ENCODE data around the gene CYSRT1.
A peak's percentile ranks its signal among the peaks of the same experiment; 100 is the strongest.

Gene CYSRT1, protein sequence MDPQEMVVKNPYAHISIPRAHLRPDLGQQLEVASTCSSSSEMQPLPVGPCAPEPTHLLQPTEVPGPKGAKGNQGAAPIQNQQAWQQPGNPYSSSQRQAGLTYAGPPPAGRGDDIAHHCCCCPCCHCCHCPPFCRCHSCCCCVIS

GRCh38 chr9:137224830-137225694 lies at the start of gene CYSRT1:
Gene CYSRT1 (plus strand): TSS chr9:137225174. CDS start chr9:137225622, 448 bp downstream.
- DNase-seq: no peak

DNA sequence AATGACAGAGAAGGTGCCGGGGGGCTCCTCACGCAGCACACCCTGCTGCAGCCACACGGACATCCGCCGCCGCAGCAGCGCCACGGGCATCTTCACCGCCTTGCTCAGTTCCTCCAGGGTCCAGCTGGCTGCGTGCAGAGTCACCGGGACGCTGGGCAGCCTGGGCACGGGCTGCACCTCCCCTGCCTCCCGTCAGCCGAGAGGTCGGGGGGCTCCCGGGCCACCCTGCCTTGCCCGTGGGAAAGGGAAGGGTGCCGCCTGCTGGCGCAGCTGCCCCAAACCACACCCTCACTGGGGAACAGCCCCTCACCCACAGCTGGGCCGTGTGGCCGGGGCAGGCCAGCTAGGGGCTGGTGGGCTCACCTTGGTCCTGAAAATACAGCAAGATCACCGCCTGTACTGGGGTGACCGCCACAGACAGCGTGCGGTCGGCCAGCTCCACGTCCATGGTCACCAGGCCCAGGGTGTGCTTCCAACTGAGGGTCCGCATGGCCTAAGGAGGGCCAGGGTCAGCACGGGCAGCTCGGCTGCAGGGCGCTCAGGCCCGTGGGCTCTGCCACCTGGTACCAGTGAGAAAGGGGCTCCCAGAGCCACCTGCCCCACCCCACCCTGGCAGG lies 49.5 kb upstream of the CYSRT1 start:
- no peak for DNase-seq

DNA sequence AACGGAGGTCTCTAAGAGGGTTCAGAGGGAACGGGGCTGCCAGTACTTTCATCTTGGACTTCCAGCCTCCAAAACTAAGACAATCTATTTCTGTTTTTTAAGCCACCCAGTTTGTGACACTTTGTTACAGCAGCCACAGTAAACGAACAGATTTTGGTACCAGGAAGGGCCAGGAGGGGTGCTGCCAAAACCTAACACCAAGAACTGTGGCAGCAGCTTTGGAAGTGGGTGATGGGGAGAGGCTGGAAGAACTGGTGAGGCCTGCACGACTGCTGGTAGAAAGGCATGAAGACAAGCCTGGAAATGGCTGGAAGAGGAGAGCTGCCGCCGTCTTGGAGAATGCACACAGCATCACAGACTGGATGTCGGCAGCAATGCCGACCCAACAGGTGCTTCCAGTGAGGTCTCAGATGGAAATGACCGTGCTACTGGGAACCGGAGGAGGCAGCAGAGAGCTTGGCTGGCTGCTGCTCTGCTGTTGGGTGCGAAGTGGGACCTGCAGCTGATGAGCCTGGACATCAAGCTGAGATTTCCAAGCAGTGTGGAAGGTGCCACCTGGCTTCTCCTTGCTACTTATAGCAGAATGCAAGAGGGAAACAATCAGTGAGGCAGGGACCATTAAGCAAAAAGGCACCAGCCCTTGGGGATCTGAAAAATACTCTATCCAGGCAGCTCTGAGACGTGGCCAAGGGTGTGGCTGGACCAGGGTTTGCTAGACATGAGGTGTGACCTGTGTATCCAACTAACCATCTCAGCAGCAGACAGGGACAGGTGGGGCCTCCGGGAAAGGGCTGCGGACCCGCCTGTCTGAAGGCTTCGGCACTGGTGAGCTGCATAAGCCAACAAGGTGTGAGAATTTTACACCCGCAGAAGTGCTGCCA lies 48.4 kb upstream of the CYSRT1 start:
- peak; percentile 23 for DNase-seq

DNA sequence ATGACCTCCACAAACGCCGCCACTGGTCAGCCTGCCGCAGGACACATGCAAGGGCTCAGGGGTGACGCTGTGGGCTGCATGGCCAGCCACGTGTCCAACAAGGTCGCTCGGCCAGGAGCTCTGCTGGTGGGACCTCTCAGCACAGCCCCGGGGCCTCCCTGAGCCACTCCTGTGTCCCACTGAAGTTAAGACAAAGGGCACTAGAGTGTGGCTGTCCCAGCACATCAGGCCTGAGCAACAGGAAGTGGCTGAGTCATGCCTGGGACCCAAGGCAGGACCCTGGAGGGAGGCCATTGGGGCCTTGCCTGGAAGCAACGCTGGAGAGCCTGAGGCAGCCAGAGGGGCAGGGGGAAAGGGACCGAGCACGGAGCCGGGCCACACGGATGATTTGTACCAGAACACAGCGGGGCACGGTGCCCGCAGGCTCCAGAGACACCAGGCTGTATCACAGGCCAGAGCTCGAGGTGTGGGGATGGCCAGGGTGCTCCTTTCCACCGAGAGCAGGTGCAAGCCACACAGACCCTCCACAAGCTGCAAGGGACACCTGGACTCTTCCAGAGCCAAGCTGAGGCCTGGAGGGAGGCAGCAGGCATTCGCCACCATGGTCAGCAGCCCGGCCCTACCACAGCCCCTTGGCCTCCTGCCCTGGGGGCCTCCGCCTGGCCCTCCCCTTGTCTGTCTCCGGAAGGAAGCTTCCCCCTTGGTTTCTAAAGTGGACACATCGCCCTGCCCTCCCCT lies 46.6 kb upstream of the CYSRT1 start:
- no peak for DNase-seq

GRCh38 chr9:137178939-137179630 lies 45.9 kb upstream of the CYSRT1 start:
- DNase-seq: no peak

GRCh38 chr9:137179761-137180160 lies 45.2 kb upstream of the CYSRT1 start:
- no peak for DNase-seq

DNA sequence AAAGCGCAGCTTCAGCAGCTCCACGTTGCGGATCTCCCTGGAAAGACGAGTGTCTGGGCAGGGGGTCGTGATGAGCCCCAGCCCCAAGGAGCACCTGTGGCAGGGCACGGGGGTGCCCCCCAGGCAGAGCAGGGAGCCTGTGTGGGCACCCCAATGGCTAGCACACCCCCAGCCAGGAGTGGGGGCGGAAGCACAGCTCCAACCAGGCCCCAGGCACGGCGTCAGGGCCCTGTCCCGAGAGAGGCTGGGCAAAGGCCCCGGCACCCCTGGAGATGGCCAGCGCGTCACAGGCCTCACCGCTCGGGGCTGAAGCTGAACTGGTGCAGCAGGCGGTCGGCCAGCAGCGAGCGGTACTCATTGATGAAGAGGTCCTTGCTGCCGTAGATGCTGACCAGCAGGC lies 44.5 kb upstream of the CYSRT1 start:
- no peak for DNase-seq

- DNase-seq: no peak
Observed at GRCh38 chr9:137181680-137182079, 43.3 kb upstream of the CYSRT1 start.

- DNase-seq: no peak
Observed at GRCh38 chr9:137182836-137183235, 42.1 kb upstream of the CYSRT1 start.

GRCh38 chr9:137183980-137184595 lies 40.9 kb upstream of the CYSRT1 start:
- no peak for DNase-seq

- no peak for DNase-seq
Observed at GRCh38 chr9:137184881-137185660, 39.9 kb upstream of the CYSRT1 start.

DNA sequence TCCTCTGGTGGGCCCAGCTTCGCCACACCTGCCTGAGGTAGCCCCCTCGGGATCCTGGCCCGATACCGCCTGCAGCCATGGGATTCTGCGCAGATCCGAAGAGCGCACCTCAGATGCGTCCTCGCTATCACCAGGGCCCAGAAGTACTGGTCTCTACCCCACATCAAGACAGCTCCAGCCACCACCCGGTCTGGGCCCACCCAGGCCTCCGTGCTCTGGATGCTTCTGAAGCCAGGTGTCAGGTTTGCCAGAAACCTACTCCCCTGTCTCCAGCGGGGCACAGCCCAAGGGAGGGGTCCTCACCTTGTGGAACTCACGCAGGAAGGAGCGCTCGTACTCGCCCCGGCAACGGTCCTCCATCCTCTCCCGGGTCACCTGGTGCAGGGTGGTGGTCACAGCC lies 39.1 kb upstream of the CYSRT1 start:
- DNase-seq: no peak

GRCh38 chr9:137186385-137186784 lies 38.6 kb upstream of the CYSRT1 start:
- DNase-seq: no peak

DNA sequence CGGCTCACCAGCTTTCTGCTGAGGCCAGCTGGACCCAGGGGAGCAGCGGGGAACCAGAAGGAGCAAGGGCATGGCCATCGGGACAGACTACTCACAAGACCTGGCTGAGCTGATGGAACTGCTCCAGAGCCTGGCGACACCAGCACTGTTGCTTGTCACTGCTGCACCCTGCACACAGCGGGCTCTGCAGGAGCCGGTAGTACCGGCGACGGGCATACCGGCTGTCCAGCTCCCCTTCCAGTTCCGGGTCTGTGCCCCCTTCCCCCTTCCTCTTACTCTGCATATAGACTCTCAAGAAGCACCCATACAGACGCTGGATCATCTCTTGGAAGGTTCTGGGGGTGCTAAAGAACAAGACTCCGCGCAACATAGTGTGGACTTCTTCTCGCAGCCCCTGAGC lies 37.6 kb upstream of the CYSRT1 start:
- DNase-seq: no peak

DNA sequence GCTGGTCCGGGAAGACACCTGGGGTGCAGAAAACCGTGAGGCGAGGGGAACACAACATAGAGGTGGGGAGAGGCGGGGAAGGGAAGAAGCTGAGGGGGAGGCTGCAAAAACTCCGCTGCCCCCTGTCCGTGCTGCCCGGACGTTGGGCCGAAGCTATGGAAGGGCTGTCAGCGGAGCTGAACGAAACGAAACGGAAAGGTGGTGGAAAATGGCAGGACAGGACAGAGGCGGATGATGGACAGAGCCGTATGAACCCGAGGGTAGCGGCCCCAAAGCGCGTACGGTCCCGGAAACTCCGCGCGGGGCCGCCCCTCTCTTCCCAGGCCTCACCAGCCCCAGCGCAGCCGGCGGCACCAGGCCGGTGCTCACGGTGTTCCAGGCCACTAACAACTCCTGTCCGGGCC lies 36.9 kb upstream of the CYSRT1 start:
- DNase-seq: peak; percentile 7

GRCh38 chr9:137188490-137189296 lies 36.3 kb upstream of the CYSRT1 start, which contains the start of the genes ANAPC2 and SSNA1:
Gene ANAPC2 (minus strand): TSS chr9:137188560. CDS start chr9:137188532, 28 bp downstream.
Gene SSNA1 (plus strand): TSS chr9:137188676. CDS start chr9:137188727, 51 bp downstream.
- peak; percentile 92 for DNase-seq

DNA sequence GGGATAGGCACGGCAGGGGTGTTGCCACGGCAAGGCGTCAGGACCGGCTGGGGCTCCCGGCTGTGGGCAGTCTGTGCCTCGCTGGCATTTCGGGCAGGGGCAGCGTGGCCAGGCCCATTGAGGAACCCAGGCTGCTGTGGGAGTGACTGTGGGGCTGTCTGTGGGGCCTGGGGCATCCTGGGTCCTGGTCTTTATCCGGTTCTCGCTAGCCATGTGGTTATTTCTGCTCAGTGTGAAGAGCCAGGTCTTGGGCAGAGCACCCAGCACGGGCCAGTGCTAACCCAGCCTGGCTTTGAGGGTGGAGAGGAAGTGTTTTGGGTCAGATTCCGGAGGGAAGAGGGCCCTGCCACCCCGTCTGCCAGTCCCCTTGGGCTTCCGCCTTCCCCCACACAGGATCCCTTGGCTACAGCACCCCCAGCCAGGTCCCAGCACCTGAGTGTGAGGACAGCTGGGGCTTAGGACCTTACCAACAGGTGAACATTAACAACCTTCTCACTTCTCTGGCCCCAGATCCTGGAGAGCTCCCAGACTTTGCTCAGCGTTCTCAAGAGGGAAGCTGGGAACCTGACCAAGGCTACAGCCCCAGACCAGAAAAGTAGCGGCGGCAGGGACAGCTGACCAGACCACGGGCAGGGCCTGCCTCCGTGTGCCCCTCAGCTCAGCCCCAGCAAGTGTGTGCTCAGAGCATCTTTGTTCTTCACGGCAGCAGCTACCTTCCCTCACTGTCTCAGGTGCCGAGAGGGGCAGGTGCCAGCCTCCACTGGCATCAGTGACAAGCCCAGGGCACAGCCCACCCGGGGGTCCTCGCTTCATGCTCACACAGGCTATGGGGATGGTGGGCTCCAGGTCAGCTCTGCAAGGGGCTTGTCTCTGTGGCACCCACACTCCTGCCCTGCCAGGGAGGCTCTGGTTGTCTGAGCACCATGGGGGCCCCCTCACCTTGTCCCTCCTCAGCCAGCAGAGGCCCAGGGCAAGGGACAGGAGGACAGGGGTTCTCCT lies 35.4 kb upstream of the CYSRT1 start:
- DNase-seq: no peak

DNA sequence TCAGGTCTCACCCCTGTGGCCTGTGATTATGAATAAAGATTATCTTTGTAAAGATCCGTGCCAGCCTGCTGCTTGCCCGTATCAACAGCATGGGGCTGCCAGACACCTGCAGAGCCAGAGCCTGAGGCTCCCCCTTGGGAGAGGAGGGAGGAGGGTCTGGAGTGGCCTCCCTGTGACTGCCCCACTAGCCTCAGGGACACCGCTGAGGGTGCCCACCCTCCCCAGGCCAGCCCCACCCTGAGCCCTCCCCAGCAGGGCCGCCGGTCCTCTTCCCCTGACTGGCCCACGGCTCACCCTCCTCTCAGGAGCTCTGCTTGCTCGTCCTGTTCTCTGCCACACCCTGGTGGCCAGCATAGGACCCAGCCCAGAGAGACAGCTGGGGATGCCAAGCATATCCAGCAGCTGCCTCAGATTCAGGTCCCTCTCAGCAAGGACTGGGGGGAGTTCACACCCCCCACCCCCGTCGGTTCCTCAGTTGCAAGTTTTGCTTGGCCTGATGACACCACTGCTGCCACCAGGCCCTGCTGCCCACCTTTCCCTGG lies 34.6 kb upstream of the CYSRT1 start:
- DNase-seq: no peak
